Measurements from ENCODE around the gene CCNY.

GRCh38 chr10:35316218-35316967 is 19.9 kb upstream of the CCNY start:
- TF ChIP-seq POLR2A (IDR thresholded peaks at IDR 0.05) (no peak), CTCF (IDR thresholded peaks at IDR 0.05) (no peak)
